C4-2B (cell line): ENCODE results near the gene SNTG2.

ENCODE experiments used
- H3K27ac ChIP-seq: fragments of 450-650 bp; 2 replicates; pipeline ENCODE4 v1.5.1; 2017
- ZFX ChIP-seq: fragments of 450-650 bp; IDR thresholded peaks from 2 replicates; pipeline ENCODE4 v1.6.1; 2017
- TF ChIP-seq, protein P1 (sequence below): fragments of 450-650 bp; conservative IDR thresholded peaks from 2 replicates; pipeline ENCODE4 v1.5.1; 2017; ENCODE audit warnings: mild to moderate bottlenecking

Gene SNTG2

GRCh38 chr2:1287427-1287826, 336.8 kb downstream of the SNTG2 start:
- H3K27ac ChIP-seq, result no peak overlapping the region
- TF ChIP-seq ZFX, result no peak
- TF ChIP-seq, protein P1, sequence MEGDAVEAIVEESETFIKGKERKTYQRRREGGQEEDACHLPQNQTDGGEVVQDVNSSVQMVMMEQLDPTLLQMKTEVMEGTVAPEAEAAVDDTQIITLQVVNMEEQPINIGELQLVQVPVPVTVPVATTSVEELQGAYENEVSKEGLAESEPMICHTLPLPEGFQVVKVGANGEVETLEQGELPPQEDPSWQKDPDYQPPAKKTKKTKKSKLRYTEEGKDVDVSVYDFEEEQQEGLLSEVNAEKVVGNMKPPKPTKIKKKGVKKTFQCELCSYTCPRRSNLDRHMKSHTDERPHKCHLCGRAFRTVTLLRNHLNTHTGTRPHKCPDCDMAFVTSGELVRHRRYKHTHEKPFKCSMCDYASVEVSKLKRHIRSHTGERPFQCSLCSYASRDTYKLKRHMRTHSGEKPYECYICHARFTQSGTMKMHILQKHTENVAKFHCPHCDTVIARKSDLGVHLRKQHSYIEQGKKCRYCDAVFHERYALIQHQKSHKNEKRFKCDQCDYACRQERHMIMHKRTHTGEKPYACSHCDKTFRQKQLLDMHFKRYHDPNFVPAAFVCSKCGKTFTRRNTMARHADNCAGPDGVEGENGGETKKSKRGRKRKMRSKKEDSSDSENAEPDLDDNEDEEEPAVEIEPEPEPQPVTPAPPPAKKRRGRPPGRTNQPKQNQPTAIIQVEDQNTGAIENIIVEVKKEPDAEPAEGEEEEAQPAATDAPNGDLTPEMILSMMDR, result no peak

DNA sequence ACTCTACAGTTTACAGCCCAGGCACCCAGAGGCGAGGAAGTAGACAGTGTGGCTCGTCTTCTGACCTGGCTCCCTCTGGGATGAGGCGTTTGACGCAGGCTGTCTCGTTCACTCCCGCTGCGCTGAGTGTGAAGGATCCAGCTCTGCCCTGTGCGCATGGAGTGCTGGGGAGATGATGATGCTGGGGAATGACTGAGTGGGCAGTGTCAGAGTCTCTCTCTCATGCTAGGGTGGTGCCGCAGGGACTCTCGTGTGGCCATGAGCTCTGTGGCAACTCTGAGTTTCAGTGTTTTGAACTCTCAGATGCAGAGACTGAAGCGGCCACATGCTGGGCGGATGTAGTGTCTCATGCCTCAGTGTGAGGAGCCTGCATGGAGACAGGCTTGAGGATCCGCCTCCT, 344.3 kb downstream of the SNTG2 start:
- no peak for TF ChIP-seq ZFX

GRCh38 chr2:1295740-1296139, 345.1 kb downstream of the SNTG2 start:
- H3K27ac ChIP-seq, result no peak overlapping the region
- no peak for TF ChIP-seq ZFX
- TF ChIP-seq, protein P1, result no peak

More for the DNA sequence above, 344.3 kb downstream of the SNTG2 start:
- H3K27ac ChIP-seq, result no peak overlapping the region

DNA sequence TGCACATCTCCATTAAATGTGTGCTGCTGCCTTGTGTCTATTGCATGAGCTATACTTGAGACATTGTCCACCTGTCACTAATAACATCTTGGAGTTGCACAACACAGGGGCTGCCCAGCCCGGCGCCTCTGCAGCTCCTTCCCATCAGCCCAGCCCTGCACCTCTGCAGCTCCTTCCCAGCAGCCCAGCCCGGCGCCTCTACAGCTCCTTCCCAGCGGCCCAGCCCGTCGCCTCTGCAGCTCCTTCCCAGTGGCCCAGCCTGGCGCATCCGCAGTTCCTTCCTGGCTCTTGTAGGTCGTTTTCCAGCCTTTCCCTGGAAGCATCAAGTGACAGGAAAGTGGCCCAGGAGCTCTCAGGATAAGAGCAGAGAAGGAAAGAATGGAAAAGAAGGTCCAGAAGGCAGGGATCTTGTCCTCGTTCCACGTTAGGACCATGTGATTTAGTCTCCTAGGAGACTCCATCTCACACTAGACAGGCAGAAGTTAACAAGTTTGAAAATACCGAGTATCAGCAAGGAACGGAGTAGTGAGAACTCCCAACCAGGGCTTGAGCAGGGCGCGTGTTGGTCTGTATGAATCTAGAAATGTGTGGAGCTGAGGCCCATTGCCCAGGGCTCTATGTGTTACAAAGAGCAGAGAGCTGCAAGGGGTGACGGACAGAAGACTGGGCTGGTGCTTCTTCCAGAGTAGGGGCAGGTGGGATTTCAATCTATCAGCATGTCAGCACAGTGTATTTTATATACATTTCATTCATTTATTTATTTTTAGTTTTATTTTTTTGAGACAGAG, 346.9 kb downstream of the SNTG2 start:
- TF ChIP-seq, protein P1, result no peak
- TF ChIP-seq ZFX, result no peak
- H3K27ac ChIP-seq, result no peak overlapping the region

GRCh38 chr2:1299043-1299442, 348.4 kb downstream of the SNTG2 start:
- TF ChIP-seq, protein P1, result no peak
- TF ChIP-seq ZFX, result no peak
- no peak overlapping the region for H3K27ac ChIP-seq

- H3K27ac ChIP-seq, result no peak overlapping the region
- TF ChIP-seq ZFX, result no peak
- TF ChIP-seq, protein P1, result no peak
Measured at GRCh38 chr2:1300284-1300683, 349.6 kb downstream of the SNTG2 start.

DNA sequence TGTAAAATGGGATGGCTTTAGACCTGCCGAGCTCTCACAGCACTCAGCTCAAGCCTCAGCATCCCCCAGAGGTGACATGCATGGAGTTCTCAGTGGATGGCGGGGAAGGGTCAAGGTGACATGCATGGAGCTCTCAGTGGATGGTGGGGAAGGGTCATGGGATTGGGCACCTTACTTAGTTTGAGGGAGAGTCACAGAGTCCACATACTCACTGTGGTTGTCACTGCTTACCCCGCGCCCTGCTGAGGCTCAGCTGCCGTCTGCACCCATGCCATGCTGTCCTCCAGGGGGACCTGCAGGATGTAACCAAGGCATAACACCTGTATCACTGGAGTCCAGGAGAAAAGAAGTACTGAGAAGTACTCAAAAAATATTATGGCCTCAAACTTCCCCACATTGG, 350.4 kb downstream of the SNTG2 start:
- no peak overlapping the region for H3K27ac ChIP-seq
- TF ChIP-seq, protein P1, result no peak
- TF ChIP-seq ZFX, result no peak
